HG03064 (cell line): ENCODE results near the gene D2HGDH.

Experiments
- ATAC-seq: cut with Tn5 transposase; IDR thresholded peaks from one replicate; pipeline ENCODE4 v1.9.1; 2021; ENCODE audit warnings: low read depth; ENCODE audit not compliant: unreplicated experiment

The D2HGDH gene

GRCh38 chr2:241767464-241768250 is 33.2 kb downstream of the D2HGDH start:
- ATAC-seq = no peak

GRCh38 chr2:241768251-241768711 is 33.9 kb downstream of the D2HGDH start:
- ATAC-seq = no peak

DNA sequence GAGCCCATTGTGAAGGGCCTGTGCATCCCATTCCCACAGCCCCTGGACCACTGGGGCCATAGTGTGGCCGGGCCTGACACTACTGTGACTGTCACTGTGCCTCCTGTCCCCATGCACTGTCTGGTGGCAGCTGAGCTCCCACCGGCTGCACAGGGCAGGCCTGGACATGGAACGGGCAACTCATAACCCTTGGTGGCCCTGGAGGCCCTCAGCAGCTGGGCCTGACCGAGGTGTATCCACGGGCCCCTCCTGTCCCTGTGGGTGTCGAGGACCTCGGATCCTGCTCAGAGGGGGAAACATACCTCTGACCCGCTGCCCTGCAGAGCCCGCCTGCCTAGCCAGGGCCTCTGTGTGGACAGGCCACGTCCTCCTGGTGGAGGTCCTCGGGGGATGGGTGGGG is 34.4 kb downstream of the D2HGDH start:
- no peak for ATAC-seq

DNA sequence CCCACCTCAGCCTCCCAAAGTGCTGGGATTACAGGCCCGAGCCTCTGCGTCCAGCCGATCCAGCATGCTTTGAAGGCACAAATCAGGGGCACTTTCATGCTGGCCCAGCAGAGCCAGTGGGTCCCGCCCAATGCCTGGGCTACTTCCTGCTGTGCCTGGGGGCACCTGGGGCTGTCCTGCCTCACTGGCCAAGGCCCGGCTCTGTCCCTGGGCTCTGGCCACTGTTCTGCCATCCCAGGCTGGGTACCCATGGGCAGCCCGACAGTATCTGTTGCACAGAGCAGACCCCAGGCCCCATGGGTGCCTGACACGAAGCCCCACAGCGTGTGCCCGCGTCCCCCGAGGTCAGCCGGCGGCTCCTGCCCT is 35.4 kb downstream of the D2HGDH start:
- ATAC-seq = no peak

- ATAC-seq = no peak
Measured at GRCh38 chr2:241770185-241770935, 35.9 kb downstream of the D2HGDH start.

DNA sequence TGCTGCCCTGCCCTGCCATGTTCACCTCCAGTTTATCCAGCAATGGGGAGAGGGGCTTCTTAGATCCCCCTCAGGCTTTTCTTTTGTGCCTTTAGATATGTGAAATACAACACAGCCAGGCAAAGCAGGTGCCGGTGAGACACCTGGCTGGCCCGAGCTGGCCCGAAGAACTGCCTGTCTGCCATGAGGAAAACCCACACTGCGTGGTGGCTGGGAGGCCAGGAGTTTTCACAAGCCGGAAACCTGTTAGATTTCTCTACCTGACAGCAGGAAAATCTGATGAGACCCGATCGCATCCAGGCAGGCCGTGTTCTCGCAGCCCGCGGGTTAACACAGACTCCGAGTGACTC is 36.5 kb downstream of the D2HGDH start:
- ATAC-seq = no peak

DNA sequence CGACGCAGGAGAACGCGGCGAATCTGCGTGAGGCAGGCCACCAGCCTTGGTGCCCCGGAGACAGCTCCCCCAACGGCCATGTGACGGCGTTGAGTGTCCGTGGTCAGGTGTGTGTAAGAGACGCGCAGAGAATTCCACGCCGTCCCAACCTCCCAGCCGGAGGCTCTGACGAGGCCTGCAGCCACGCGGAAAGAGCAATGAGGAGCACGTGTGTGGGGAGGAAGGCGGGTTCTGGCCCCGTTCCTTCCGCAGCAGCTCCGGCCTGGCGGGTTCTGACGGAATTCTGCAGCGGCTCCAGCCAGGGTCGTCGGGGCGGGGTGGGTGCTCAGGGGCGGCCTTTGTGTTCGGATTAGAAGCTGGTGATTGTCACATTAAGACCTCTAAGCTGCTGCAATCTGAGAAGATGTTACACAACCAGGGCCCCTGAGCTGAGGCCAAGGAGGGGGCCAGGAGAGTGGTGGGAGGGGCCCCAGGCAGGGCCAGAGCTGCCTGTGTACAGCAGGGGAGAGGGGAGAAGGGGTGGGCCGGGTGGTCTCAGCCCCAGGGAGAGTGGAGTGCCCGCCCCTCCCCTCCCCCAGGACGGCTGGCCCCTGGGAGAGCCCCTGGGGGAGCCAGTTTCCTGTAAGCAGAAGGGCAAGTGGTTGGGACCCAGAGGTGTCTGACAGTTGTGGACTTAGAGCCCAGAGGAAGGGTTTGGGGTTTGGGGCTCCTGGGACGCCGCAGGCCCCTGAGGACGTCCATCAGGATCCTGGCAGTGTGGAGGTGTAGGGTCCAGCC is 37.0 kb downstream of the D2HGDH start:
- ATAC-seq = no peak

GRCh38 chr2:241772063-241772499 is 37.7 kb downstream of the D2HGDH start:
- no peak for ATAC-seq

DNA sequence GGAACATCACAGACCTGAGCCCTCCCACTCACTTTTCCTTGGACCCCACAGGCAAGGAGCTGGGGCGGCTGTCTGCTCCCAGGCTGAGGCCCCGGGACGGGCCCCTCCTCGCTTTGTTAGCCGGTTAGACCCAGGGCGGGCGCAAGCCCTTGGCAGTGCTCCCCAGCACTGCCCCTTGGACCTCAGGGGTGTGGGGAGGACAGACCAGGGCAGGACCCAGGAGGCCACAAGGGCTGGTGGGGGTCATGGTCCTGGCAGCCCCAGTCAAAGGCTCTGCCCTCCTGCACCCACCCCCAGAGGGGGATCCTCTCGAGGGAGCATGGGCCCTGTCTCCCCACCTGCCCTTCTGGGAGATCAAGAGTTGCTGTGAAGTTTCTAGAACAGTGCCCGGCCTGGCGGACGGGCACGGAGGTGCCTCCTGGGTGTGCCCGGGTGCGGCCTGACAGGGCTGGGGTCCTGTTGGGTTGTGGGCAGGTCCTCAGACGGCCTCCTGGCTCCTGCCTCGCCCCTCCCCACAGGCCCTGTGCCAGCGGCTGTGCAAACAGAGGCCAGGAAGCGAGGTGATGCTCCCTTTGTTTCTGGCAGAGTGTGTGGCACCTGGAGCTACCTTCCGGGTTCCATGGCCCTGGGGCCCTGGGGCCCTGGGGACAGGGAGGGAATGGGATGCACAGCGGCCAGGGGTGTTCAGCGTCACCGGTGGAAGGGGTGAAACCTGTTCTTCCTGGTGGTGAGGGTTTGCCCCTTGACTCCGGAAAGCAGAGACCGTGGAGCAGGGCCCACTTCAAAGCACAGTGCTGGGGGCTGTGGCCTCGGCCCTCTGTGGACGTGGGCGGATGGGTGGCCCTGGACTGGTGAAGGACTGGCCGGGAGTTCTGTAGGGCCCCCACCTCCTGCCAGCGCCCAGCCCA is 39.3 kb downstream of the D2HGDH start:
- no peak for ATAC-seq

- ATAC-seq = no peak
Measured at GRCh38 chr2:241774419-241775222, 40.2 kb downstream of the D2HGDH start.

DNA sequence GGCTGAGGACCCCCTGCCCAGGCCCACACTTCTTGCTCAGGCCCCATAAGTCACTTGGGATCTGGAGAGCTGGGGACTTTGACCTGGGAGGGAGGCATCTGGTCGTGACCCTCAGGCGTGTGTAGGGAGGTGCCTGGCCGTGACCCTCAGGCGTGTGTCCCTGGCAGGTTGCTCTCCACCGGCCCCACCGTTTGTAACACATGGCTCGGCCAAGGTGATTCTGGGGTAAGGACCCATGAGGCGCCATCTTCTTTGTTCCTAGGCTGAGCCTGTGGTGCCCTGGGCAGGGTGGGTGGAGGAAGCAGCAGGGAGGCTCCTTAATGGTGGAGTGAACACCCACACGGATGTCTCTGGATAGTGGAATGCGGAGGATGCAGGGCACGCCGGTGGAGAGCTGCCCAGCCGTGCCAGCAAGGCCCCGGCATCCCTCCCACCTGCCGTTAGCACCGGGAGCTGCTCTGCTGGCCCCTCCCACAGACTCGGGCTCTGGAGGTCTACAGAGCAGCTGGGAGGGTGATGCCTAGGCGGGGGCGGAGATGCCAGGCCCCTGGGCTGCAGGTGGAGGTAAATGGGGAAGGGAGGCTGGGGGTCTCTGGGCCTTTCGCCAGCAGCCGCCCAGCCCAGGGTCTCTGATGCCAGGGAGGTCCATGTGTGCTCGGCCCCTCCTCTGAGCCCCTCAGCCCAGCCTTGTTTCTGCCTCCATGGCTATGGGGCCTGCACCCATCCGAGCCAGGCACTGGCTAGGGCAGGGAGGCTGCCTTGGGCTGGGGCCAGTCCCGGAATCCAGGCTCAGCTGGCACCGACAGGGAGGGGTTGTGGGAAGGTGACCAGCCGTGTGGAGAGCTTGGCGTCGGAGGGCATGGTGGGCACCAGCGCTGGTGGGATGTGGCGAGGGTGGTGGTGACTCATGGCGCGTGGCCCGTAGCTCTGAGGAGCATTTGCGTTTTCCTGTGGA is 41.1 kb downstream of the D2HGDH start:
- ATAC-seq = no peak

DNA sequence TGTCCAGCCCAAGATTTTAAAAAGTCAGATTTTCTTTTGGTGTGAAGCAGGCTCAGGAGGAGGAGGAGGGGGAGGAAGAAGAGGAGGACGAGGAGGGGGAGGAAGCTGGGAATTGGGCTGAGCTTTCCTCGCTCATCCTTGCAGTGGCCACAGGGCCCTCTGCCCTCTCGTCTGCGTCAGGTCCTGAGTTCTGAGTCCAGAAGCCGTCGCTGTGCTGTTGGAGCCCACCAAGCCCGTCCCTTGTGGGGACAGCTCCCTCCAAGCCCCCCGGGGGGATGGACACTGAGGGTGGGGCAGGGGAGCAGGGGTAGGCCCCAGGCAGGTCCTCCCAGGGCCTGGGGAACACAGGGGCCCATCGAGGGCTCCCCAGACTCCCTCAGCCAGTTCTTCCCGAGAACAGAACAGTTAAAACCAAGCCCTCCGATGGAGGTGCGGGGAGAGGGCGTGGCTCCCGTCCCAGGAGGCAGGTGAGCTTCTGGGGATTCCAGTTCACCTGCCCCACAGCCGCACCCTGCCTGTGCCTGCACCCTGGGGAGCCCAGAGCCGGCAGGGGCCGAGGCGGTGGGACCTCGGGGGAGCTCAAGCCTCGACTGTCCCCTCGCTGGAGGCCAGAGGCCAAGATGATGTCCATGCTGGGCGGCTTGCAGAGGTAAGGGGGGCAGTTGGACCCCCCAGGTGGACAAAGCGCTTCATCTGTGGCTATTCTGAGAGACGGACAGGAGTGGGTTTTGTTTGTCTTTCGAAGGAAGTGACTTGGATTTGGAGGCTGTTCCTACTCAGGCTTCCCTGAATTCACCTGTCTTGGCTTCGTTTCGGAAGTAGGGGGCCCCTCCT is 42.1 kb downstream of the D2HGDH start, which contains the start of gene GAL3ST2:
Gene GAL3ST2 (plus strand): TSS at position 487 of the 834 bp plus-strand sequence. CDS start 134 bp downstream, at position 621.
- ATAC-seq = no peak

DNA sequence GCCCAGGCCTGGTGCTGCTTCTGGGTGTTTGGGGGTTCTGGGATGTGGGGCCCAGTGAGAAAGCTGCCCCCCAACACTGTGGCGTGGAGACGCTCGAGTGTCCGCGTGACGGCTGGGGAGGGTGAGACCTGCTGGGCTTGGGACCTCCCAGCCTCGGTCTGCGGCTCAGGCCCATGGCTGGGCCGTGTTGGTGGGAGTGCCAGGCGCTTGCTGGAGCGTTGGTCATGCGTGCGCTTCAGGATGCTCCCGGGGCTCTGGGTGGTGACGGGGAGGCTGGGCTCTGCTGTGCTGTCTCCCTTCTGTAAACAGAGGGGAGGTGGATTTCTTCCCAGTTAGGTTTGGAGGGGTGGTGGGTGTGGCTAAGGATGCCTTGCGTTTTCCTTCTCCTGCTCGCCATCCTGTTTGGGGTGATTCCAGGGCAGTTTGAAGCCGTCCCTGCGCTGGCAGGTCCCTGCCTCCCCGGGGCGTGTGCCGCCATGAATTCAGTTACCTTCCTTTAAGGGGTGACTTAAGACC is 42.8 kb downstream of the D2HGDH start:
- no peak for ATAC-seq

GRCh38 chr2:241777686-241778627 is 43.5 kb downstream of the D2HGDH start:
- ATAC-seq = no peak

- ATAC-seq = no peak
Measured at GRCh38 chr2:241780939-241781569, 46.6 kb downstream of the D2HGDH start.
